Astrocyte (in vitro differentiated cells and primary cell): Measurements from ENCODE around the gene COMMD3. TPM values are rescaled to one million over a fixed set of nuclear protein-coding genes. Genes with fewer than 3 reads are reported as not detected.

ENCODE experiments used
- DNase-seq: peaks from one replicate; pipeline ENCODE4 v3.0.0-alpha.2; 2010; ENCODE audit warnings: low read depth
- FAIRE-seq: peaks from 2 replicates; lab custom pipeline; 2011; peaks lifted over from hg19 to GRCh38; lab: Jason Lieb, UNC
- H2AFZ ChIP-seq: 2 replicates; pipeline ENCODE4 v1.6.0; 2012; ENCODE audit warnings: low read depth, low read length, inconsistent platforms
- H3K27ac ChIP-seq: 2 replicates; pipeline ENCODE4 v1.5.1; 2011; ENCODE audit warnings: low read depth, low read length, inconsistent platforms
- H3K27me3 ChIP-seq: 2 replicates; pipeline ENCODE4 v1.6.0; 2011; ENCODE audit warnings: low read length, inconsistent platforms; ENCODE audit not compliant: insufficient read depth
- H3K36me3 ChIP-seq: 2 replicates; pipeline ENCODE4 v1.5.1; 2011; ENCODE audit warnings: low read length, inconsistent platforms; ENCODE audit not compliant: insufficient read depth
- H3K4me1 ChIP-seq: 2 replicates; pipeline ENCODE4 v1.5.1; 2011; ENCODE audit warnings: low read length, inconsistent platforms; ENCODE audit not compliant: insufficient read depth
- H3K4me2 ChIP-seq: 2 replicates; pipeline ENCODE4 v1.6.0; 2012; ENCODE audit warnings: low read length, inconsistent platforms
- H3K4me3 ChIP-seq: 2 replicates; pipeline ENCODE4 v1.5.1; 2011; ENCODE audit warnings: low read depth, mild to moderate bottlenecking, low read length, inconsistent platforms; ENCODE audit not compliant: insufficient read depth
- H3K79me2 ChIP-seq: 2 replicates; pipeline ENCODE4 v1.6.0; 2012; ENCODE audit warnings: mild to moderate bottlenecking, low read length, inconsistent platforms; ENCODE audit not compliant: insufficient read depth
- H3K9ac ChIP-seq: 2 replicates; pipeline ENCODE4 v1.6.0; 2012; ENCODE audit warnings: mild to moderate bottlenecking, low read length, inconsistent platforms
- H3K9me3 ChIP-seq: 2 replicates; pipeline ENCODE4 v1.5.1; 2012; ENCODE audit warnings: low read depth, mild to moderate bottlenecking, low read length, inconsistent platforms; ENCODE audit not compliant: insufficient read depth
- H4K20me1 ChIP-seq: 2 replicates; pipeline ENCODE4 v1.6.0; 2012; ENCODE audit warnings: low read length, inconsistent platforms; ENCODE audit not compliant: insufficient read depth
- H3K27ac Mint-ChIP-seq: one replicate; pipeline ENCODE4 v1.8.0; 2021; ENCODE audit warnings: mild to moderate bottlenecking, mixed read lengths; ENCODE audit not compliant: unreplicated experiment
- H3K27me3 Mint-ChIP-seq: one replicate; pipeline ENCODE4 v1.8.0; 2021; ENCODE audit warnings: low read depth, mixed read lengths; ENCODE audit not compliant: unreplicated experiment
- H3K36me3 Mint-ChIP-seq: one replicate; pipeline ENCODE4 v1.8.0; 2021; ENCODE audit warnings: low read depth, mixed read lengths; ENCODE audit not compliant: unreplicated experiment
- H3K4me1 Mint-ChIP-seq: one replicate; pipeline ENCODE4 v1.8.0; 2021; ENCODE audit warnings: low read depth, mixed read lengths; ENCODE audit not compliant: unreplicated experiment
- H3K4me3 Mint-ChIP-seq: one replicate; pipeline ENCODE4 v1.8.0; 2021; ENCODE audit warnings: mild to moderate bottlenecking, moderate library complexity, mixed read lengths; ENCODE audit not compliant: unreplicated experiment
- H3K9me3 Mint-ChIP-seq: one replicate; pipeline ENCODE4 v1.8.0; 2021; ENCODE audit warnings: mild to moderate bottlenecking, mixed read lengths; ENCODE audit not compliant: unreplicated experiment
- EZH2 ChIP-seq: IDR thresholded peaks from 2 replicates; pipeline ENCODE4 v1.6.1; 2012; ENCODE audit warnings: mild to moderate bottlenecking, low read length, inconsistent platforms; ENCODE audit not compliant: insufficient read depth
- total RNA-seq: library from RNA; stranded (reverse); gene quantifications from 2 replicates; pipeline ENCODE4 v1.2.1, GENCODE V29; 2021
- TF ChIP-seq, protein P1 (sequence below): IDR thresholded peaks from 2 replicates; pipeline ENCODE4 v1.5.1; 2011; ENCODE audit warnings: low read depth, mild to moderate bottlenecking, inconsistent platforms, low read length, moderate library complexity; ENCODE audit not compliant: insufficient read depth

Gene COMMD3
- total RNA-seq, 1 donor from 2014 or later: 28.8 TPM

DNA sequence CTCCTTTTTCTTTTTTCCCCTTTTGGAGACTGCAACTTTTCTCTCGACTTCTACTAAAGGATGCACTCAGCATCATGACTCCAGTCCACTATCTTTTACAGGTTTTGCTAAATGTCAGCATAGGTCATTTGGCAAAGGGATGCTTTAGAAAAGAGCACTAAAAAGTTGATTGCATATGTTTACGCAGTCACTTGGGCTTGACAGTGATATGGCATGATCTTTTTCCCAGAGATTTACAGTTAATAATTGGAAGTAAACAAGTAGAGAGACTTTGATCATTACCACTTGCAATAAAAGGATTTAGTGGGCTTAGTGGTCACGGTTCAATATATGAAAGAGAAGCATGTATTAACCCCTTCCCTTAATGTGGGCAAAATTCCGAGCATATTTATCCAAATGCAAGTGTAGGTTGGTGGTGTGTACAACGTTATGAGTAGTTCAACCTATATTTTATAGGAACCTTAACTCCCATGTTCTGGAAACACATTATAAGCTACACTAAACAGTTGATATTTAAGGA lies 6.5 kb downstream of the COMMD3 start:
- Histone ChIP-seq H3K4me3 (peak overlapping the region; percentile 74), H3K4me1 (peaks cover 22% of the 10 kb centered on the region), H3K27ac (no peak overlapping the region), H4K20me1 (peaks cover 43% of the 10 kb centered on the region), H3K36me3 (no peaks in the 10 kb centered on the region), H3K4me2 (peak overlapping the region; percentile 94), H3K9ac (peak overlapping the region; percentile 74), H3K27me3 (peaks cover 32% of the 10 kb centered on the region), H3K9me3 (no peaks in the 10 kb centered on the region), H3K79me2 (peaks cover 42% of the 10 kb centered on the region), H2AFZ (no peak overlapping the region)
- no peak overlapping the region for H3K27ac Mint-ChIP-seq
- no peaks in the 10 kb centered on the region for H3K9me3 Mint-ChIP-seq
- H3K4me3 Mint-ChIP-seq: peak overlapping the region; percentile 97
- H3K27me3 Mint-ChIP-seq: peaks cover 38% of the 10 kb centered on the region
- no peak for DNase-seq
- TF ChIP-seq EZH2: no peak
- TF ChIP-seq, protein P1, sequence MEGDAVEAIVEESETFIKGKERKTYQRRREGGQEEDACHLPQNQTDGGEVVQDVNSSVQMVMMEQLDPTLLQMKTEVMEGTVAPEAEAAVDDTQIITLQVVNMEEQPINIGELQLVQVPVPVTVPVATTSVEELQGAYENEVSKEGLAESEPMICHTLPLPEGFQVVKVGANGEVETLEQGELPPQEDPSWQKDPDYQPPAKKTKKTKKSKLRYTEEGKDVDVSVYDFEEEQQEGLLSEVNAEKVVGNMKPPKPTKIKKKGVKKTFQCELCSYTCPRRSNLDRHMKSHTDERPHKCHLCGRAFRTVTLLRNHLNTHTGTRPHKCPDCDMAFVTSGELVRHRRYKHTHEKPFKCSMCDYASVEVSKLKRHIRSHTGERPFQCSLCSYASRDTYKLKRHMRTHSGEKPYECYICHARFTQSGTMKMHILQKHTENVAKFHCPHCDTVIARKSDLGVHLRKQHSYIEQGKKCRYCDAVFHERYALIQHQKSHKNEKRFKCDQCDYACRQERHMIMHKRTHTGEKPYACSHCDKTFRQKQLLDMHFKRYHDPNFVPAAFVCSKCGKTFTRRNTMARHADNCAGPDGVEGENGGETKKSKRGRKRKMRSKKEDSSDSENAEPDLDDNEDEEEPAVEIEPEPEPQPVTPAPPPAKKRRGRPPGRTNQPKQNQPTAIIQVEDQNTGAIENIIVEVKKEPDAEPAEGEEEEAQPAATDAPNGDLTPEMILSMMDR: no peak
- no peak for FAIRE-seq
- H3K4me1 Mint-ChIP-seq: peaks cover 17% of the 10 kb centered on the region
- H3K36me3 Mint-ChIP-seq: peaks cover 5% of the 10 kb centered on the region

- peaks cover 43% of the 10 kb centered on the region for H4K20me1 ChIP-seq
- Mint-ChIP-seq H3K9me3 (no peaks in the 10 kb centered on the region), H3K4me3 (peak overlapping the region; percentile 84), H3K27ac (no peak overlapping the region), H3K36me3 (peaks cover 5% of the 10 kb centered on the region), H3K27me3 (peaks cover 32% of the 10 kb centered on the region), H3K4me1 (peaks cover 14% of the 10 kb centered on the region)
- no peak overlapping the region for H3K27ac ChIP-seq
- no peak overlapping the region for H3K9ac ChIP-seq
- H3K4me2 ChIP-seq: peak overlapping the region; percentile 10
- no peaks in the 10 kb centered on the region for H3K36me3 ChIP-seq
- TF ChIP-seq, protein P1: no peak
- no peak for TF ChIP-seq EZH2
- no peak overlapping the region for H3K4me3 ChIP-seq
- H2AFZ ChIP-seq: no peak overlapping the region
- H3K4me1 ChIP-seq: peaks cover 22% of the 10 kb centered on the region
- FAIRE-seq (no peak), DNase-seq (no peak)
- peaks cover 36% of the 10 kb centered on the region for H3K79me2 ChIP-seq
- no peaks in the 10 kb centered on the region for H3K9me3 ChIP-seq
- H3K27me3 ChIP-seq: peaks cover 32% of the 10 kb centered on the region
Measured at GRCh38 chr10:22323538-22324305, 7.5 kb downstream of the COMMD3 start.

DNA sequence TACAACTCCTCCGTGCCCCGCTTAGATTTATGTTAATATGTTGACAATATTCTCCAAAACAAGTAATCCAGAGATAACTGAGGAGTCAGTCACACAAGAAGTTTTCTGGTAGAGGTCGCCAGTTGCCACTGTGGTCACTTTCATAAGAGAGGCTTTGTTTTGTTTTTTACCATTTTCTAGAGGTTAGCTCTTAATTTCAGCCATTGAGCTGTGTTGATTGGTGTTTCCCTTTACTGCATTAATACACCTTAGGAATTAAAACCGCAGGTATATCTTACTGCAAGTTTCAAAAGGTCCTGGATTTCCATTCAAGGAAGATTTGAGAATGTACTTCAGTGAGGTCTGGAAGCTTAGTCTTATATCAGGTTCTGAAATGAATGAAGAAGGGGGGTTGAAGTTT lies 8.2 kb downstream of the COMMD3 start:
- Histone ChIP-seq H4K20me1 (peaks cover 43% of the 10 kb centered on the region), H3K36me3 (peaks cover 5% of the 10 kb centered on the region), H3K79me2 (peaks cover 36% of the 10 kb centered on the region), H3K9ac (peak overlapping the region; percentile 69), H3K4me2 (peak overlapping the region; percentile 97), H3K4me3 (peak overlapping the region; percentile 68), H3K27ac (no peak overlapping the region), H2AFZ (no peak overlapping the region), H3K4me1 (peaks cover 22% of the 10 kb centered on the region), H3K27me3 (peaks cover 32% of the 10 kb centered on the region), H3K9me3 (no peaks in the 10 kb centered on the region)
- DNase-seq: no peak
- H3K36me3 Mint-ChIP-seq: peaks cover 8% of the 10 kb centered on the region
- H3K27ac Mint-ChIP-seq: no peak overlapping the region
- TF ChIP-seq, protein P1: no peak
- no peak for TF ChIP-seq EZH2
- H3K27me3 Mint-ChIP-seq: peaks cover 25% of the 10 kb centered on the region
- peaks cover 14% of the 10 kb centered on the region for H3K4me1 Mint-ChIP-seq
- FAIRE-seq: no peak
- no peaks in the 10 kb centered on the region for H3K9me3 Mint-ChIP-seq
- peak overlapping the region; percentile 84 for H3K4me3 Mint-ChIP-seq
